Ascending aorta (tissue), 2 donors: ENCODE measurements around the gene CHRFAM7A. TPM values are rescaled to one million over a fixed set of nuclear protein-coding genes. Genes with fewer than 3 reads are reported as not detected.
"Not testable (repeated sequence)": the region's sequence is repeated elsewhere in the genome, so short reads cannot be mapped to it uniquely, and the experiment has no call there.

ENCODE experiments used
- DNase-seq, 2 donors: peaks; one replicate each; pipeline ENCODE4 v3.0.0-alpha.2; 2019; ENCODE audit warnings: low spot score in 2 of 2
- H3K27ac ChIP-seq, 2 donors: fragments of 200-600 bp; sonication (generic); one replicate each; pipeline ENCODE4 v1.5.1; 2016 to 2017; ENCODE audit warnings: mild to moderate bottlenecking in 1 of 2
- H3K27me3 ChIP-seq: fragments of 200-600 bp; sonication (generic); one replicate; pipeline ENCODE4 v1.5.1; 2017
- H3K36me3 ChIP-seq, 2 donors: fragments of 200-600 bp; sonication (generic); one replicate each; pipeline ENCODE4 v1.5.1; 2016
- H3K4me1 ChIP-seq, 2 donors: fragments of 200-600 bp; sonication (generic); one replicate each; pipeline ENCODE4 v1.5.1; 2016 to 2017; ENCODE audit warnings: mild to moderate bottlenecking in 1 of 2
- H3K4me3 ChIP-seq, 2 donors: fragments of 200-600 bp; sonication (generic); one replicate each; pipeline ENCODE4 v1.5.1; 2016 to 2017; ENCODE audit warnings: mild to moderate bottlenecking in 1 of 2
- H3K9me3 ChIP-seq, 2 donors: fragments of 200-600 bp; sonication (generic); one replicate each; pipeline ENCODE4 v1.5.1; 2016
- intact Hi-C: fragments of 100-400 bp; cut with DNase I; formaldehyde crosslinking; loops from one replicate; pipeline ENCODE4 v1.15.1; 2023
- total RNA-seq: library from RNA; depleted of rRNA; stranded (reverse); fragments of >200 nt; gene quantifications from one replicate; pipeline ENCODE4 v1.1.0, GENCODE V29; 2016
- TF ChIP-seq, protein P1 (sequence below), 3 experiments: fragments of 200-600 bp in 2 of 3; fragments of 450-650 bp in 1 of 3; sonication (generic) in 2 of 3; IDR thresholded peaks; one replicate each; pipeline ENCODE4 v1.5.1; 2016 to 2019; ENCODE audit warnings: antibody characterized with exemption in 3 of 3, mild to moderate bottlenecking in 1 of 3, moderate library complexity in 1 of 3

CHRFAM7A gene
- 0.21 TPM for total RNA-seq

GRCh38 chr15:30392766-30393663 is at the start of gene CHRFAM7A:
TSS of gene CHRFAM7A (minus strand) at chr15:30393540. CDS start at chr15:30383351, 10,189 bp downstream.
- intact Hi-C loops = not testable (repeated sequence)

DNA sequence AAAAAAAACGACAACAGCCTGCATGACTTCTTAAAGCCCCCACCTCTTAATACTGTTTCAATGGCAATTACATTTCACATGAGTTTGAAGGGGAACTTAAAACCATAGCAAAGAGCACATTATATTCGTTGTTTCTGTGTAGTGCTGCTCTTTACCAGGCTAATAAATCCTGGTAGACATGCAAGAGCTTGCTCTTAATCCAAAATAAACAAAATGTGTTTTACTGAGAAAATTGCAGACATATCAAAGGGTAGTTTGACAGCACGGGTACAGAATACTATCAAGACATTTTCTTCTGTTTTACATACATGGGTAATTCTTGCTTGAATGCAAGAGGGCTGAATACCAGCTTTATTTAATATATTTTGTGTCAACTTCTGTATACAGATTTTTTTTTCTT is 45.0 kb upstream of the CHRFAM7A start:
- H3K36me3 ChIP-seq, H3K27ac ChIP-seq, H3K27me3 ChIP-seq, H3K4me1 ChIP-seq, intact Hi-C loops, H3K4me3 ChIP-seq, H3K9me3 ChIP-seq, DNase-seq: not testable (repeated sequence)

More at GRCh38 chr15:30392766-30393663, at the start of gene CHRFAM7A:
- not testable (repeated sequence) for DNase-seq, H3K4me3 ChIP-seq, H3K36me3 ChIP-seq, H3K4me1 ChIP-seq, H3K9me3 ChIP-seq, H3K27me3 ChIP-seq, H3K27ac ChIP-seq

- DNase-seq, H3K27me3 ChIP-seq, H3K4me3 ChIP-seq, H3K27ac ChIP-seq, intact Hi-C loops, H3K9me3 ChIP-seq, H3K4me1 ChIP-seq, H3K36me3 ChIP-seq: not testable (repeated sequence)
Observed at GRCh38 chr15:30435878-30436277, 42.5 kb upstream of the CHRFAM7A start.

- H3K4me3 ChIP-seq, DNase-seq, H3K4me1 ChIP-seq, H3K27me3 ChIP-seq, H3K9me3 ChIP-seq, H3K27ac ChIP-seq, intact Hi-C loops, H3K36me3 ChIP-seq: not testable (repeated sequence)
Observed at GRCh38 chr15:30420723-30421122, 27.4 kb upstream of the CHRFAM7A start.

DNA sequence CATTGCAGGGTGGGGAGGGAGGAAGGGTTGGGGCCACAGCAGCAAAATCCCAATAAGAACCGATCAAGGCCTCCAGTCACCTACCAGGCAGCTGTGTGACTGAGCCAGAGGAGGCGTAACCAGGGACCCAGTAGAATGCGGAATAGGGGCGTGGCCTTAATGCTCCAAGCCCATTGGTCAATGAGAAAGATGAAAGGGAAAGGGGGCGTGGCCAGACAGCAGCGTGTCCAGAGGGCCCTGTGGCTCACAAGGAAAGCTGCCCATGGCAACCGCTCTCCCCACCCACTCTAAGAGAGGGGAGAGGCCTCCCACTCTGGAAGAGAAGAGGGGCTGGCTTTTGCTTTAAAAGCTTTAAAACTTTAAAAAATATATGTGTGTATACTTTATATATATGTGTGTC is 20.8 kb upstream of the CHRFAM7A start, which contains the start of gene GOLGA8R:
TSS of gene GOLGA8R (minus strand) at position 101 of the 400 bp plus-strand sequence. CDS start at position 3, 98 bp downstream.
- intact Hi-C loops, H3K36me3 ChIP-seq, H3K9me3 ChIP-seq, H3K27me3 ChIP-seq, H3K4me1 ChIP-seq, DNase-seq, H3K4me3 ChIP-seq, H3K27ac ChIP-seq: not testable (repeated sequence)

DNA sequence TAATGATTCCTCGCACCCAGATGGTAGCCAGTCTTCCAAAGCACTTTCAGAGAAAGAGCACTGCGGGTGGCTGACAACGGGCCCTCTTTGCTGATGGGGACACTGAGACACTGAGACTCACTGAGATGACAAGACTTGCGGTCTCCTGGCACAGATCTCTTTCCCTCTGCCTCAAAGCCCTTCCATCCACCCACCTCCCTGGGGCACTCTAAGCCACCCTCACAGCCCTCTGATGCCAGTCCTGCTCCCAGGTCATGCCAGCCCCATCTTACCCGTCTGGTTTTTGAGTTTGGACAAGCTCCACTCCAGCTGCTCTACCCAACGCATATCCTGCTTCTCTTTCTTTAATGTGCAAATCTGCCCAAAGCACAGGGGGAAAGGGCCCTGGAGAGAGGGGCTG is 14.3 kb upstream of the CHRFAM7A start:
- H3K27me3 ChIP-seq, H3K27ac ChIP-seq, H3K9me3 ChIP-seq, intact Hi-C loops, H3K36me3 ChIP-seq, H3K4me3 ChIP-seq, H3K4me1 ChIP-seq: not testable (repeated sequence)
- DNase-seq = peak in 1 of 2 donors; percentile 9

DNA sequence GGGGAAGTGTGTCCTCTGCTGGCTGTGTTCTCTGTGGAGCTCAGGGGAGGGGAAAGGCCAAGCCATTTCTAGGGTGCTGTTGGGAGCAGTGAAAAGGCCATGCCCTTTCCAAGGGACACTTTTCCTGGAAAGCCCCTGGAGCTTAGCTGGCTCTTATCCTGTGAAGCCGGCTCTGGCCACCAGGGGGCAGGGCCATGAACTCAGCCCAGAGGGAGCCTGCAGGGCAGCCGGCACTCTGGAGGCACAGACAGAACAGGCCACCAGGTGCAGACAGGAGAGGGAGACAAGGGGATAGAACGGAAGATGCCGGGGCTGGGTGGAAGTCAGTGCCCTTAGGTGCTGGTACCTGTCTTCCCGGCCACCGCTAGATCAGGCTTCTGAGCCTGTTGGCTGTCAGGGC is 5.6 kb upstream of the CHRFAM7A start:
- TF ChIP-seq, protein P1, sequence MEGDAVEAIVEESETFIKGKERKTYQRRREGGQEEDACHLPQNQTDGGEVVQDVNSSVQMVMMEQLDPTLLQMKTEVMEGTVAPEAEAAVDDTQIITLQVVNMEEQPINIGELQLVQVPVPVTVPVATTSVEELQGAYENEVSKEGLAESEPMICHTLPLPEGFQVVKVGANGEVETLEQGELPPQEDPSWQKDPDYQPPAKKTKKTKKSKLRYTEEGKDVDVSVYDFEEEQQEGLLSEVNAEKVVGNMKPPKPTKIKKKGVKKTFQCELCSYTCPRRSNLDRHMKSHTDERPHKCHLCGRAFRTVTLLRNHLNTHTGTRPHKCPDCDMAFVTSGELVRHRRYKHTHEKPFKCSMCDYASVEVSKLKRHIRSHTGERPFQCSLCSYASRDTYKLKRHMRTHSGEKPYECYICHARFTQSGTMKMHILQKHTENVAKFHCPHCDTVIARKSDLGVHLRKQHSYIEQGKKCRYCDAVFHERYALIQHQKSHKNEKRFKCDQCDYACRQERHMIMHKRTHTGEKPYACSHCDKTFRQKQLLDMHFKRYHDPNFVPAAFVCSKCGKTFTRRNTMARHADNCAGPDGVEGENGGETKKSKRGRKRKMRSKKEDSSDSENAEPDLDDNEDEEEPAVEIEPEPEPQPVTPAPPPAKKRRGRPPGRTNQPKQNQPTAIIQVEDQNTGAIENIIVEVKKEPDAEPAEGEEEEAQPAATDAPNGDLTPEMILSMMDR (IDR thresholded peaks at IDR 0.05) = peak in 2 of 3 experiments; percentile 32 to 43
- H3K4me1 ChIP-seq, H3K4me3 ChIP-seq, H3K27ac ChIP-seq, intact Hi-C loops, H3K36me3 ChIP-seq, H3K27me3 ChIP-seq, H3K9me3 ChIP-seq: not testable (repeated sequence)
- DNase-seq = peak; percentile 8 to 67

DNA sequence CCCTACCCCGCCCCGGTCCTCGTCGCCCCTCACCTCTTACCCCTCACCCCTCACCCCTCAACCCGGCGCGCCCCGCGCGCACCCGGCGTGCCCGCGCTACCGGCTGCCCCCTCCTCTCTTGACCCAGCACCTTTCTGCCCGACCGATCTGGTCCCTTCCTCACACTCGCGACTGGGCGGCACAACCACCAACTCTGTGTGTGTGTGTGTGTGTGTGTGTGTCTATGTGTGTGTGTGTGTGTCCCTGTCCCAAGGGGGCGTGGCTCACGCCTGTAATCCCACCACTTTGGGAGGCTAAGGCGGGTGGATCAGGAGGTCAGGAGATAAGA is 288 bp upstream of the CHRFAM7A start:
- DNase-seq, H3K36me3 ChIP-seq, H3K27ac ChIP-seq, H3K4me3 ChIP-seq, H3K9me3 ChIP-seq, H3K27me3 ChIP-seq, intact Hi-C loops, H3K4me1 ChIP-seq: not testable (repeated sequence)

DNA sequence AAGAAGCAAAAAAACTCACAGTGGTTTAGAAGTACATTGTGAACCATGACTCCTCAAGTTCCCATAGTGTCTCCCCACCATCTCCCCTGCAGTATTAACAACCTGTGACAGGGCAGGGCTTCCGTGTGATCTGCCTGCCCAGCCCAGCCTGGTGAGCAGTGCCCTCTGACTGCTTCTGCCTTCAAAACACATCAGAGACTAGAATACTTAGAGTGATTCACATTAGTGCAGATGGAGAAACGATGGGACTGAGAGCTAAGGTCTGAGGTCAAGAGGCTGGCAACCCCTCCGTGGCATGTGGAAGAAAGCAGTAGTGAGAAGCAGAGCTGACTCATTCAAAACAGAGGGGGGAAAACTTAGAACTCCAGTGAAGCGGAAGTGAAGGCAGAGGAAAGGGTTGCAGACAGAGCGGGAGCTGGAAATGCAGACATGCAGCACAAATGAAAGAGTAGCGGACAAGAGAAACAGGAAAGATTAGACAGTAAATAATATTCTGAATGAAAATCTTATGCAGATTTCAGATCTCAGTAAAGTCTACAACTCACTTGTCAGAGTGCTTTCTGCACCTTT is 6.9 kb downstream of the CHRFAM7A start:
- intact Hi-C loops, H3K27me3 ChIP-seq, DNase-seq, H3K4me3 ChIP-seq, H3K36me3 ChIP-seq, H3K9me3 ChIP-seq, H3K4me1 ChIP-seq, H3K27ac ChIP-seq: not testable (repeated sequence)

- H3K36me3 ChIP-seq, H3K27ac ChIP-seq, DNase-seq, H3K4me3 ChIP-seq, H3K9me3 ChIP-seq, H3K27me3 ChIP-seq, H3K4me1 ChIP-seq, intact Hi-C loops: not testable (repeated sequence)
Observed at GRCh38 chr15:30377082-30377413, 16.3 kb downstream of the CHRFAM7A start.

GRCh38 chr15:30376375-30377081 is 16.8 kb downstream of the CHRFAM7A start:
- H3K27ac ChIP-seq, DNase-seq, H3K4me1 ChIP-seq, H3K9me3 ChIP-seq, intact Hi-C loops, H3K4me3 ChIP-seq, H3K27me3 ChIP-seq, H3K36me3 ChIP-seq: not testable (repeated sequence)

DNA sequence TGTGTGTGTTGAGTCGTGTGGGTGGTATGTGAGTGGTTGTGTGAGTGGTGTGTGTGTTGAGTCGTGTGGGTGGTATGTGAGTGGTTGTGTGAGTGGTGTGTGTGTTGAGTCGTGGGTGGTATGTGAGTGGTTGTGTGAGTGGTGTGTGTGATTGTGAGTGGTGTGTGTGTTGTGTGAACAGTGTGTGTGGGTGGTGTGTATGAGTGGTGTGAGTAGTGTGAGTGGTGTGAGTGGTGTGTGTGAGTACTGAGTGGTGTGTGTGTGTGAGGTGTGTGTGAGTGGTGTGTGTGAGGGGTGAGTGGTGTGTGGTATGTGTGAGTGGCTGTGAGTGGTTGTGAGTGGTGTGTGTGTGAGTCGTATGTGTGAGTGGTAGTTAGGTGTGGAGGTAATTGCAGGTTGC is 17.5 kb downstream of the CHRFAM7A start:
- DNase-seq, intact Hi-C loops: not testable (repeated sequence)

GRCh38 chr15:30374862-30375261 is 18.5 kb downstream of the CHRFAM7A start:
- intact Hi-C loops, H3K9me3 ChIP-seq, H3K4me1 ChIP-seq, H3K27me3 ChIP-seq, H3K27ac ChIP-seq, H3K36me3 ChIP-seq, H3K4me3 ChIP-seq, DNase-seq: not testable (repeated sequence)

More for the DNA sequence above, 17.5 kb downstream of the CHRFAM7A start:
- H3K27me3 ChIP-seq, H3K4me1 ChIP-seq, H3K9me3 ChIP-seq, H3K36me3 ChIP-seq, H3K4me3 ChIP-seq, H3K27ac ChIP-seq: not testable (repeated sequence)
